ENCODE data around the gene CZIB. TPM values are rescaled to one million over a fixed set of nuclear protein-coding genes. Genes with fewer than 3 reads are reported as not detected.

Gene CZIB
- total RNA-seq, 1 experiment from 2014 or later, result 50.3 TPM

GRCh38 chr1:53237638-53238037, 17.2 kb upstream of the CZIB start:
- peaks cover 27% of the 10 kb centered on the region for H3K4me1 ChIP-seq (replicated peaks; ENCODE audit: insufficient read depth)
- peaks cover 39% of the 10 kb centered on the region for H3K79me2 ChIP-seq (ENCODE audit: low read depth)
- BruUV-seq (replicated peaks), result TSS peak; percentile 43
- H3K36me3 ChIP-seq (ENCODE audit: low read depth), result peaks cover 16% of the 10 kb centered on the region
- CTCF ChIA-PET, result interaction anchor here (0.5 kb wide), 1 partner anchor 499 kb away, joined by 3 read pairs; no protein-coding TSS in a partner anchor
- peak overlapping the region; percentile 91 for H3K4me2 ChIP-seq
- H3F3A ChIP-seq (ENCODE audit: insufficient read depth, low read depth), result peaks cover 39% of the 10 kb centered on the region
- 0 out of 2 replicates have a peak overlapping the region, but pooled peaks have one; percentile 71 for H3K27ac ChIP-seq
- intact Hi-C loops (cut with micrococcal nuclease; ENCODE audit: unreplicated experiment), result loop anchor here (2.0 to 5.0 kb wide), 2 partner anchors 17 to 535 kb away; partner anchors contain the start of gene CZIB
- no peaks in the 10 kb centered on the region for H3K9me3 ChIP-seq (ENCODE audit: insufficient read depth, low read depth)
- TF ChIP-seq CTCF (conservative IDR thresholded peaks at IDR 0.05) (no peak), EZH2 (IDR thresholded peaks at IDR 0.05; ENCODE audit: low read depth) (no peak)
- H3K9me2 ChIP-seq (ENCODE audit: insufficient read depth), result no peaks in the 10 kb centered on the region
- no peak for DNase-seq
- no peaks in the 10 kb centered on the region for H4K20me1 ChIP-seq (ENCODE audit: insufficient read depth)
- peak overlapping the region; percentile 90 for H2AFZ ChIP-seq
- no peaks in the 10 kb centered on the region for H3K27me3 ChIP-seq (ENCODE audit: insufficient read depth, low read depth)
- H3K4me3 ChIP-seq, result peak overlapping the region; percentile 76
- POLR2A ChIA-PET (ENCODE audit: unreplicated experiment), result no interaction called here

- H3K79me2 ChIP-seq (ENCODE audit: low read depth), result peaks cover 17% of the 10 kb centered on the region
- ChIA-PET CTCF (no interaction called here), POLR2A (ENCODE audit: unreplicated experiment) (no interaction called here)
- peaks cover 11% of the 10 kb centered on the region; the same call in 1 of the 2 replicates for H3F3A ChIP-seq (ENCODE audit: insufficient read depth, low read depth)
- H3K4me3 ChIP-seq, result peak overlapping the region; percentile 79
- TSS peak; percentile 96 for BruUV-seq (replicated peaks)
- H3K9me3 ChIP-seq (ENCODE audit: insufficient read depth, low read depth), result no peaks in the 10 kb centered on the region
- no peaks in the 10 kb centered on the region for H3K27me3 ChIP-seq (ENCODE audit: insufficient read depth, low read depth)
- peak overlapping the region; percentile 91 for H2AFZ ChIP-seq
- peak overlapping the region; percentile 94 for H3K4me2 ChIP-seq
- H4K20me1 ChIP-seq (ENCODE audit: insufficient read depth), result no peaks in the 10 kb centered on the region
- no peaks in the 10 kb centered on the region for H3K9me2 ChIP-seq (ENCODE audit: insufficient read depth)
- H3K36me3 ChIP-seq (ENCODE audit: low read depth), result no peaks in the 10 kb centered on the region
- peak overlapping the region; percentile 70 for H3K27ac ChIP-seq
- no peak for DNase-seq
- H3K4me1 ChIP-seq (replicated peaks; ENCODE audit: insufficient read depth), result peaks cover 16% of the 10 kb centered on the region
- intact Hi-C loops (cut with micrococcal nuclease; ENCODE audit: unreplicated experiment), result loop anchor here (1.0 to 2.0 kb wide), 2 partner anchors 18 to 25 kb away; partner anchors contain the start of genes CPT2 and MAGOH
- TF ChIP-seq EZH2 (IDR thresholded peaks at IDR 0.05; ENCODE audit: low read depth), result no peak
- no peak for TF ChIP-seq CTCF (conservative IDR thresholded peaks at IDR 0.05)
These were observed 490 bp upstream of the CZIB start for GRCh38 chr1:53220962-53221286.

GRCh38 chr1:53219711-53220110, 723 bp downstream of the CZIB start:
- H3K4me1 ChIP-seq (replicated peaks; ENCODE audit: insufficient read depth), result peaks cover 16% of the 10 kb centered on the region
- no peaks in the 10 kb centered on the region for H3K27me3 ChIP-seq (ENCODE audit: insufficient read depth, low read depth)
- no peak for TF ChIP-seq EZH2 (IDR thresholded peaks at IDR 0.05; ENCODE audit: low read depth)
- no peak for TF ChIP-seq CTCF (conservative IDR thresholded peaks at IDR 0.05)
- intact Hi-C loops (cut with micrococcal nuclease; ENCODE audit: unreplicated experiment), result loop anchor here (1.0 to 2.0 kb wide), 2 partner anchors 19 to 23 kb away; partner anchors contain the start of genes CPT2 and MAGOH
- ChIA-PET CTCF (no interaction called here), POLR2A (ENCODE audit: unreplicated experiment) (interaction anchor here (0.6 to 0.8 kb wide), 3 partner anchors 107 to 377 kb away, joined by 3 to 5 read pairs (median 4); partner anchors contain the start of gene ZYG11A)
- H3K9me3 ChIP-seq (ENCODE audit: insufficient read depth, low read depth), result no peaks in the 10 kb centered on the region
- H2AFZ ChIP-seq, result peak overlapping the region; percentile 91
- H3K36me3 ChIP-seq (ENCODE audit: low read depth), result no peaks in the 10 kb centered on the region
- no peaks in the 10 kb centered on the region for H3K9me2 ChIP-seq (ENCODE audit: insufficient read depth)
- TSS peak; percentile 75 for BruUV-seq (replicated peaks)
- H3F3A ChIP-seq (ENCODE audit: insufficient read depth, low read depth), result peaks cover 6% of the 10 kb centered on the region; the same call in 1 of the 2 replicates
- no peak for DNase-seq
- peak overlapping the region; percentile 79 for H3K4me3 ChIP-seq
- H3K27ac ChIP-seq, result peak overlapping the region; percentile 70
- peaks cover 17% of the 10 kb centered on the region for H3K79me2 ChIP-seq (ENCODE audit: low read depth)
- H3K4me2 ChIP-seq, result peak overlapping the region; percentile 94
- no peaks in the 10 kb centered on the region for H4K20me1 ChIP-seq (ENCODE audit: insufficient read depth)

Measured in PC-9 (cell line).